Activated CD4-positive, CD25-positive, alpha-beta regulatory T cell treated with anti-CD3 and anti-CD28 coated beads, Interleukin-2, amount 50 U/mL, for 16 hours (primary cell): Measurements from ENCODE around the gene HTR3A.

Source experiments
- DNase-seq: peaks from one replicate; pipeline ENCODE4 v3.0.0-alpha.2; 2020; ENCODE audit warnings: low read depth, low spot score

HTR3A gene

DNA sequence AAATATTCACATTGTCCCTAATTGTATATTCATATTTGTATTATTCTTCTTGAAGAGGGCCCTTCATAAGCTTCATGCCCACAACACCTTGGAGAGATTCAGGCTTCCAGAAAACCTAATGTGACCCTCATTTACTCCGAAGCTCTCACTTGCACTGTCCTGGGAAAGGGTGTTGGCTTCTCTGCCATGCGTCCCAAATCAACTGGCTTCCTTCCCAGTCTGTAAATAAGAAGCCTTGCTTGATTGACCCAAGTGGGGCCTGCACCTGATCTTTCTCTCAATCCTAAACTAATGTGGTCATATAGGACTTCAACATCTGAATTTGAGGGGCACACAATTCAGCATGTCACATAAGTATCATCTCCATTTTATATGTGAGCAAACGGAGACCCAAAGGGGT lies 44.1 kb downstream of the HTR3A start:
- no peak for DNase-seq

GRCh38 chr11:114019574-114019973 lies 44.7 kb downstream of the HTR3A start:
- DNase-seq = no peak

DNA sequence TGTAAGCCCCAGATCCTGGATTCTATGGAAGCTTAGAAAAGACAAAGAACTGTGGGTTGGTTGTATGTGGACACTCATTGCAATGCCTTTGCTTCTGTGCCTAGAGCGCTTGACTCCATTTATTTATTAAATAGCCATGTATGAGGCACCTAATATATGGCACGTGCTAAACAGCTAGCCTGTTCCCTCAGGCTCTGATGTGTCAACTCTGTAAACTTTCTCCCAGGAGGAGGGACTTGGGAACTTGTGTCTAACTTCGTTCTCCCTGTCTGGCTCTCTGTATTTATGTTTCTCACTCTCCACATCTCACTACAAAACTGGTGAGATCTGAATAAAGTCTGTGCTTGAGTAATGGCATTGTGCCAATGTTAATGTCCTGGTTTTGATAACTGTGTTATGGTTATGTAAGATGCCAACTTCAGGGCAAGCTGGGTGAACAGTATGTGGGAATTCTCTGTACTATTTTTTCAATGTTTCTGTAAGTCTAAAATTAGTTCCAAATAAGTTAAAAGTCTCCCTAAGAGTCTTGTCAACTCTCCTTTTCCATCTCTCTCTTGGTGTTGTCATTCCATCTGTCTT lies 50.5 kb downstream of the HTR3A start:
- no peak for DNase-seq

- no peak for DNase-seq
Measured at GRCh38 chr11:114026355-114026754, 51.4 kb downstream of the HTR3A start.

- no peak for DNase-seq
Measured at GRCh38 chr11:114027391-114027790, 52.5 kb downstream of the HTR3A start.

DNA sequence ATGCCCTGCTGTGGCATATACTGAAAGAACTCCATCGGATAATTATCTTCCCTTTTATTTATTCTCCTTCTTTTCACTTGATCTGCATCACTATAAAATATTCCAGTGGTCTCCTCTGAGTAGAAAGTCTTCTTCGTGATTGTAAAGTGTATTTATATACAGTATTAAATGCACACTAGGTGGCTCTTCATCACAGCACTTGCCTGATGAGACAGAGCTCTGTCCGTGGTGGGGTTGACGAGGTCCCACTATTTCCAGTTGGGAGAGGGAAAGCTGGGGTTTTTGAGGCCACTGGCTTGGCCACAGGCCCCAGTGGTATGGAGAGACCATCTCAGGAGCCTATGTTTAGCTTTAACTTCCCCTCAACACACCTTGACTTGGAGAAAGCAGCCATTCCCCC lies 53.0 kb downstream of the HTR3A start:
- no peak for DNase-seq

DNA sequence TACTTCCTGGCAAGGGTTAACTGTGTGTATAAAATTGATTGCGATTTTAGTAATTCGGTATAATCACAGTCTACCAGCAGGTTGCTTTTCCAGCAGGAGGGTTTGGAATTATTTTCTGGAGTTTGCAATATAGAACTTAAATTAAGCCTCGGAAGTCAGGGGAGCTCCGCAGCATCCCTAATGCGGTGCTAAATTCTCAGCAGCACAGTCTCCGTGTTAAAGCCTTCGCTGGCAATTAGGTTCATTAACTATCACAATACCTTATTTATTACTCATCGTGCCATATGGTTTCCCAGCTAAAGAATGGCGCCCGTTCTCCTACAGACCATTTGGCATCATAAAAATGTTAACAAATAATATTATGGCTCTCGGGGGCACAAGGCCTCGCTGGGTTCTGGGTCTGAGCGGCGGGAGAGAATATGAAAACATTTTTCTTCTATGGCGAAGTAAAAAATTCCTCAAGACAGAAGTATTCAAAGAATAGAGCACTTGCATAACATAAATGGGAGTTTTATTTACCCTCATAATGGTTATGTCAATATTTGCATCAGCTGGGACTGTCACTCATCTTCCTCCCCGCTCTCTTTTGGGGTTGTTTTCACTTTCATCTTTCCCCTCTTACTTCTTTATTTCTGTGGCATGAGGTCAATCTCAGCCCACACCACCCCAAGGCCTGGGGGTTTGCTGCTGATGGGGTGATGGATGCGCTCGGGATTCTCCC lies 56.5 kb downstream of the HTR3A start:
- no peak for DNase-seq

- DNase-seq = no peak
Measured at GRCh38 chr11:114031967-114032320, 57.0 kb downstream of the HTR3A start.

GRCh38 chr11:114033066-114033465 lies 58.2 kb downstream of the HTR3A start:
- DNase-seq = no peak

- no peak for DNase-seq
Measured at GRCh38 chr11:114033572-114033971, 58.7 kb downstream of the HTR3A start.

DNA sequence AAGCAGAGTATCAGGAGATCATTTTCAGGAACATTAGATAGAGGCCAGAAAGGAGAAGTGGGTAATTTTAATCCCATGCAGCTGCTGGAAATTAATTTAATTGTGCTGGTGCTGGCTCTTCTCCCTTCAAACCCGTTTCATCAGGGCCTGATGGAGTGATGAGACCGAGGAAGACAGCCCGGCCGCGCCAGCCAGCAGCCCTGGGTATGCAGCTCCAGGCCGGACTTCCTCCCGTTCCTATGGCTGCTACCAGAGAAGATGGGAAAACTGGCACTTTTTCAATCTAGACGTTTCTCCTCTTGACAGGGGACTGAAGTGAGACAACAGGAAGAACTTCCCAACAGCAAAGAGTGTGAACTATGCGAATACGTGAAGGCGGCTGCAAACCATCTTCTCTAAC lies 60.0 kb downstream of the HTR3A start:
- DNase-seq = no peak

GRCh38 chr11:114036147-114036811 lies 61.4 kb downstream of the HTR3A start:
- DNase-seq = no peak

DNA sequence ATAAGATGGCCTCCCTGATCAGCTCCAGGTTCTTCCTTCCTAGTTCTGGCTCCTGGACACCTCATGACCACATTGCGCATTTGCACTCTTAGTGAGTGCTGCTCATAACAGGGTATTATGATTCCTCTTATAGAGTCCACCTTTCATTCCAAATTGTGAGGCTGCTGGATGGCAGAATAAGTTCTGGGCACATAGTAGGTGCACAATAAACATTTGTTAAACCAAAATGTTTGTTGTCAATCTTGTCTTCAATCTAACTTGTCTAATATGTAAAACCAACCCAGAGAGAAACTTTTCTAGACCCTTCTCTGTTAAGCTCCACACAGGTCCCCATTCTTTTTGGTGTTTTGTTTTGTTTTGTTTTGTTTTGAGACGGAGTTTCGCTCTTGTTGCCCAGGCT lies 62.0 kb downstream of the HTR3A start:
- DNase-seq = no peak

DNA sequence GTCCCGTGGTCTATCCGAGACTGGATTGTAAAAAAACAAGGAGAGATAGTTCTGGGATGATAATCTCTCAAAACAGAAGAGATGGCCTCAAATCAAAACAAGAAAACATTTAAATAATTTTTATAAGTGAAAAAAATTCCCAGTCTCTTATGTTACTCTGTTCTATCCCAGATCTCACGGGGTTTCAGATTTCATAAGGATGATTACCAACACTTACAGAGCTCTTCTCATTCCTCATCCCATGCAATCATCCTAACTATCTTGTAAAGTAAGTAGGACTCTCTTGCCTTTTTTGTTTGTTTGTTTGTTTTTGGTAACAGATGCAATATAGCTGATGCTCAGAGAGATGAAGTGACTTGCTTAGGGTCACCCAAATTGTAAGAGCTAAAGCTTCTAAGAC lies 64.6 kb downstream of the HTR3A start:
- no peak for DNase-seq
